ENCODE data around the gene TMPRSS4. TPM values are rescaled to one million over a fixed set of nuclear protein-coding genes. Genes with fewer than 3 reads are reported as not detected.

Gene TMPRSS4
- polyA plus RNA-seq, 3 donors: not detected

DNA sequence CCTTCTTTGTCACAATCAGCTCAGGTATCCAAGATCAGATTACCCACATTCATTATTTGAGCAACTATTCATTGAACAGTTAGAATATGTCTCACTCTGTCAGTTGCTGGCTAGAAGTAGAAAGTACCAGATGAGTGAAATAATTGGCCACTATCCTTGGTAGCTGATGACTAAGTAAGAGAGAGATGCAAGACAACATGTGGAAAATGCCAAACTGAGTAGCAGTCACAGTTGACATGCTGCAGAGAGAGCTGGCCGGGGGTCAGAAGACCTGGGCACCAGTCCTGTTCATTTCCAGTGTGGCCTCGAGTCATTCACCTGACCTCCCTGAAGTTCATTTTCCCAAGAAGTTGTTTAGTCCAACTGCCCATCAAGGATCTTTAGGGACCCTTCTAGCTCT is 32.4 kb downstream of the TMPRSS4 start:
- H3K9ac ChIP-seq (ENCODE audit: insufficient read depth, low read length, poor library complexity, severe bottlenecking): no peak overlapping the region
- intact Hi-C loops (cut with micrococcal nuclease): no loop called here
- H3K79me2 ChIP-seq (ENCODE audit: insufficient read depth, low read length): no peaks in the 10 kb centered on the region
- no peaks in the 10 kb centered on the region for H3K27me3 ChIP-seq (ENCODE audit: control insufficient read depth in 2 of 2, insufficient read depth in 2 of 2, low read length in 2 of 2)
- 95% methylated on average over 2 of the region's 2 CpGs for WGBS (ENCODE audit: insufficient coverage)
- peaks cover 5% of the 10 kb centered on the region for H3K4me1 Mint-ChIP-seq
- H3K27ac Mint-ChIP-seq: no peak overlapping the region
- H3K9me3 Mint-ChIP-seq: no peaks in the 10 kb centered on the region
- no peak overlapping the region for H3K4me2 ChIP-seq (replicated peaks; ENCODE audit: extremely low read depth, low read length, poor library complexity, severe bottlenecking)
- H3K36me3 ChIP-seq (replicated peaks in 1 of 2; ENCODE audit: control insufficient read depth in 1 of 2, insufficient read depth in 2 of 2, low read length in 2 of 2): no peaks in the 10 kb centered on the region
- no peak for DNase-seq
- H3K4me3 Mint-ChIP-seq: no peak overlapping the region
- H3K27me3 Mint-ChIP-seq (ENCODE audit: low read depth in 3 of 3): peaks cover 0 to 5% (median 3%) of the 10 kb centered on the region in 3 donors
- no peak overlapping the region for H3K4me3 ChIP-seq (replicated peaks in 1 of 3; ENCODE audit: low read depth in 2 of 3, low read length in 3 of 3)
- no peaks in the 10 kb centered on the region for H4K20me1 ChIP-seq (ENCODE audit: insufficient read depth, low read length)
- H2AFZ ChIP-seq (ENCODE audit: insufficient read depth, low read depth, low read length, poor library complexity, severe bottlenecking): no peak overlapping the region
- TF ChIP-seq, protein P1, sequence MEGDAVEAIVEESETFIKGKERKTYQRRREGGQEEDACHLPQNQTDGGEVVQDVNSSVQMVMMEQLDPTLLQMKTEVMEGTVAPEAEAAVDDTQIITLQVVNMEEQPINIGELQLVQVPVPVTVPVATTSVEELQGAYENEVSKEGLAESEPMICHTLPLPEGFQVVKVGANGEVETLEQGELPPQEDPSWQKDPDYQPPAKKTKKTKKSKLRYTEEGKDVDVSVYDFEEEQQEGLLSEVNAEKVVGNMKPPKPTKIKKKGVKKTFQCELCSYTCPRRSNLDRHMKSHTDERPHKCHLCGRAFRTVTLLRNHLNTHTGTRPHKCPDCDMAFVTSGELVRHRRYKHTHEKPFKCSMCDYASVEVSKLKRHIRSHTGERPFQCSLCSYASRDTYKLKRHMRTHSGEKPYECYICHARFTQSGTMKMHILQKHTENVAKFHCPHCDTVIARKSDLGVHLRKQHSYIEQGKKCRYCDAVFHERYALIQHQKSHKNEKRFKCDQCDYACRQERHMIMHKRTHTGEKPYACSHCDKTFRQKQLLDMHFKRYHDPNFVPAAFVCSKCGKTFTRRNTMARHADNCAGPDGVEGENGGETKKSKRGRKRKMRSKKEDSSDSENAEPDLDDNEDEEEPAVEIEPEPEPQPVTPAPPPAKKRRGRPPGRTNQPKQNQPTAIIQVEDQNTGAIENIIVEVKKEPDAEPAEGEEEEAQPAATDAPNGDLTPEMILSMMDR (IDR thresholded peaks at IDR 0.05): no peak
- no peaks in the 10 kb centered on the region for H3K4me1 ChIP-seq (ENCODE audit: control insufficient read depth in 1 of 2, insufficient read depth in 2 of 2, low read length in 2 of 2)
- no peaks in the 10 kb centered on the region for H3K9me3 ChIP-seq (replicated peaks in 1 of 2; ENCODE audit: control insufficient read depth in 1 of 2, insufficient read depth in 1 of 2, low read length in 2 of 2)
- H3K27ac ChIP-seq (ENCODE audit: low read depth in 1 of 2, low read length in 2 of 2): no peak overlapping the region
- H3K36me3 Mint-ChIP-seq: no peaks in the 10 kb centered on the region

DNA sequence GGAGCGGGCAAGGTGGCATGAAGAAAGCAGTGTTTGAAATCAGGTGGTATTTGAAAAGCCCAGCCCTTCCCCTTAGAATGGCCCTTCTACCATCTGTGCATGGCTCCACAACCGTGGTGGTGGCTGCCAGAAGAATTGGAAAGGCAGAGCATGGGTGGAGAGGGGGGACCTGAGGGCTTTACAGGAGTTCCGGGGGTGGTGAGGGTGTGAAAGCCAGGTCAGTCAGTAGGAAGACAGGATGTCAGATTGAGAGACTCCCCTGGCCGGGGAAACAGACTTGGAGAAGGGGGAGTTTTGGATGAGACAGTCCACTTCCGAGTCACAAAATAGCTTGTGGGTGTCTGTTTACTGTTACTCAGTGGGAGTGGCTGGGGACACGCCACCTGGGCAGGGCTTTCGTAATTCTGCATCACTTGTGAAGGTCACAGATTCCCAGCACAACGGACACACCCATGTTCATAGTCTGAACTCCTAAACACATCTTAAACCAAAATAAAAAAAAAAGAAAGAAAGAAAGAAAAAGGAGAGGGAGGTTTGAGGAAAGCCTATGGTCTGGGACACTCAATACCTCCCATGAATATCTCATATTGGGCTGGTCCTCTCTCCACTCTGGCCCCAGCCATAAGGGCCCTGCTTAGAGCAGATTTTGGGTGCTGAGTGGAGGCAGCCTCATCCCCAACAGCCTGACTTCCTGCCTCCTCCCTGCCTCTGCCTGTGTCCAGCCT is 34.3 kb downstream of the TMPRSS4 start:
- no peak overlapping the region for H3K4me3 Mint-ChIP-seq
- 100% methylated on average over 1 of the region's 8 CpGs for WGBS (ENCODE audit: insufficient coverage)

More for the DNA sequence above, 34.3 kb downstream of the TMPRSS4 start:
- peaks cover 9% of the 10 kb centered on the region for H3K4me1 Mint-ChIP-seq
- Histone ChIP-seq H2AFZ (ENCODE audit: insufficient read depth, low read depth, low read length, poor library complexity, severe bottlenecking) (no peak overlapping the region), H3K4me2 (replicated peaks; ENCODE audit: extremely low read depth, low read length, poor library complexity, severe bottlenecking) (no peak overlapping the region), H3K27ac (ENCODE audit: low read depth in 1 of 2, low read length in 2 of 2) (no peak overlapping the region), H3K27me3 (ENCODE audit: control insufficient read depth in 2 of 2, insufficient read depth in 2 of 2, low read length in 2 of 2) (no peaks in the 10 kb centered on the region), H3K9me3 (replicated peaks in 1 of 2; ENCODE audit: control insufficient read depth in 1 of 2, insufficient read depth in 1 of 2, low read length in 2 of 2) (no peaks in the 10 kb centered on the region), H4K20me1 (ENCODE audit: insufficient read depth, low read length) (no peaks in the 10 kb centered on the region), H3K79me2 (ENCODE audit: insufficient read depth, low read length) (no peaks in the 10 kb centered on the region), H3K4me3 (replicated peaks in 1 of 3; ENCODE audit: low read depth in 2 of 3, low read length in 3 of 3) (no peak overlapping the region), H3K9ac (ENCODE audit: insufficient read depth, low read length, poor library complexity, severe bottlenecking) (no peak overlapping the region), H3K4me1 (ENCODE audit: control insufficient read depth in 1 of 2, insufficient read depth in 2 of 2, low read length in 2 of 2) (no peaks in the 10 kb centered on the region), H3K36me3 (replicated peaks in 1 of 2; ENCODE audit: control insufficient read depth in 1 of 2, insufficient read depth in 2 of 2, low read length in 2 of 2) (no peaks in the 10 kb centered on the region)
- no peak for DNase-seq
- no peak overlapping the region for H3K27ac Mint-ChIP-seq
- peaks cover 0 to 3% (median 2%) of the 10 kb centered on the region in 3 donors for H3K27me3 Mint-ChIP-seq (ENCODE audit: low read depth in 3 of 3)
- intact Hi-C loops (cut with micrococcal nuclease): no loop called here
- TF ChIP-seq, protein P1 (IDR thresholded peaks at IDR 0.05): no peak
- no peaks in the 10 kb centered on the region for H3K36me3 Mint-ChIP-seq
- H3K9me3 Mint-ChIP-seq: no peaks in the 10 kb centered on the region

Data from CD14-positive monocyte (primary cell).